HG03103 (cell line): ENCODE data around the gene PNPLA1.

Experiments
- ATAC-seq: cut with Tn5 transposase; IDR thresholded peaks from one replicate; pipeline ENCODE4 v1.9.1; 2021; ENCODE audit warnings: low read depth; ENCODE audit not compliant: unreplicated experiment

The PNPLA1 gene

DNA sequence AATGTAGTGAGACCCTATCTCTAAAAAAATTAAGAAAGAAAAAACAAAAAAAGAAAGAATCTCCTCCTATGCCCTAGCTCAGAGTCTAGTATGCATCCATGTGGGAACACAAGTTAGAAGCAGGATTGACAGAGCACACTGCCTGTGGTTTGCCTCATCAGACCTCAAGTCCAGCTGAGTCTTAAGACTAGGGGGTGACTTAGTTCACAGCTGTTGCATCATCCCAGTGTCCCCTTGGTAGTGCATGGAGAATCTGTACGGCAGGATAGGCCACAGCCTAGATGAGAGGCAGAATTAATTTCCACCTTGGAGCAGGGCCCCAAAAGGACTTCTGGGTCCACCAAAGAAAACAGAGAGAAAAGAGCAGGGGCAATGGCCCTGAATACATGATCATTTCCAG, 13.7 kb downstream of the PNPLA1 start:
- no peak for ATAC-seq

DNA sequence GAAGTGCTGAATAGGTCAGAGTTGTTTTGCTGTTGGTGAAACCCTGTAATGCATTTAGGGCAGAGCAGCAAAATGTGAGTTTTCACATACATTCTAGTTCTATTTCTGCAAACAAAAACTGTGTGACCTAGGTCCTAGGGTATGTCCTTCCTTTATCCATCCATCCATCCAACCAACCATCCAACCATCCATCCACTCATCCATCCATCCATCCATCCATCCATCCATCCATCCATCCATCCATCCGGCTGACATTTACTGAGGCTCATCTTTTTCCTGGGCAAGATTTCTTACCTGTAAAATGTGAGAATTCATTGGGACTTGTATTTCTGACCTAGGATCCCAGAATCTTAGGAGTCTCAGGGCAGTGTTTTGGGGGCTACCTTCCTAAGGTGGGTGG, 14.5 kb downstream of the PNPLA1 start:
- no peak for ATAC-seq

DNA sequence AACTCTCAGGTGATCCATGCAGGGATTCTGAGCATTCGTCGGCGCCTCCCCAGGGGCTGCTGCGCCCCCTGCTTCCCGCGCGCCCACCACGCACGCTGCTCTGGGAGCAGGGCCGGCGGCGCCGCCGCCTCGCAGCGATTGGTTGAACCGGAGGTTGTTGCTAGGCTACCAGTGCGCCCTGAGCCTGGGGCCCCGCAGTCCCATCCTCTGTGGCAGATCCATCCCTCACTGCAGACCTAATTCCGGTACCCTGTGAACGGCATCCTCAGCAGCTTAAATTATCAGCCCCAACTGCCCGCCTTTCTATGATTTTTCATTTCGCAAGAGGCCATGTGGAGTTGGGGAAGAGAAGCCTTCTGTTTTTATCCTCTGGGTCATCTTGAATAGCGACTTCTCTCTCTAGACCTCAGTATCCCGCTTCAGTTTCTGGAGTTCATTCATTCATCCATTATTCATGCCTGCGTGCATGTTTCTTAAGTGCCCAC, 15.4 kb downstream of the PNPLA1 start:
- ATAC-seq = no peak

DNA sequence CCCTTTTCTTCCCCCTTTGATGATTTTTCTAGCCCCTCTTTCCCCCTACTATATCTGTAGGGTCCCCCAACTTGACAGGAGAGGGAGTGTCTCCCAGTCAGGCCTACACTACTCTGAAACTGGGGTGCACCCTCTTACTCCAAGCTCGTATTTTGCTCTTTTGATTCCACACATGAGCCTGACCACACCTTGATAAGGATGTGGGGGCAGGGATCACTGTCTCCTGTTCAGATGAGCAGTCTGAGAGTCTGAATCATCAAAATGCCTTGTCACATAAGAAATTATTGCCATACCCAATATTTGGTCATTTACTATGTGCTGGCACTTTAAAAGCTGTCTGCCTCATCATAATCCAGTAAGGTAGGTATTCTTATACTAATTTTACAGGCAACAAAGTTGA, 15.9 kb downstream of the PNPLA1 start:
- no peak for ATAC-seq

- ATAC-seq = no peak
Measured at GRCh38 chr6:36286858-36287257, 17.0 kb downstream of the PNPLA1 start.

GRCh38 chr6:36289281-36289878, 19.5 kb downstream of the PNPLA1 start:
- no peak for ATAC-seq

- no peak for ATAC-seq
Measured at GRCh38 chr6:36290668-36291620, 21.1 kb downstream of the PNPLA1 start.

DNA sequence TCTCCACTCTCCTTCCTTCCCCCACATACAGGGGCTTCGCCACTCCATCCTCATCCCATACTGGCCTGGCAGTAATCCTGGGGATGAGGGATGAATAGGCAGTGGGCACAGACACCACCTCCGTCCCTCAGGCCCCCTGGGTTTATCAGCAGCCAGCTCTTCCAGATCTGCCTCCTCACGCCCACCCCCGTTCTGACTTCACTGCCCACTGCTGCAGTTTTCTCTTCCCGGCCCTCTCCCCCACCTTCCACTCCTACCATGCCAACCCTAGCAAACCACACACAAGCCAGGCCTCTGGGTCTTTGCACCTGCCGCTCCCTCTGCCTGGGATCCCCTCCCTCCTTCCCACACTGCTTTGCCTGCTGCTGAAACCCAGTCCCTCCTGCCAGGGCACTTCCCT, 22.3 kb downstream of the PNPLA1 start:
- ATAC-seq = no peak

DNA sequence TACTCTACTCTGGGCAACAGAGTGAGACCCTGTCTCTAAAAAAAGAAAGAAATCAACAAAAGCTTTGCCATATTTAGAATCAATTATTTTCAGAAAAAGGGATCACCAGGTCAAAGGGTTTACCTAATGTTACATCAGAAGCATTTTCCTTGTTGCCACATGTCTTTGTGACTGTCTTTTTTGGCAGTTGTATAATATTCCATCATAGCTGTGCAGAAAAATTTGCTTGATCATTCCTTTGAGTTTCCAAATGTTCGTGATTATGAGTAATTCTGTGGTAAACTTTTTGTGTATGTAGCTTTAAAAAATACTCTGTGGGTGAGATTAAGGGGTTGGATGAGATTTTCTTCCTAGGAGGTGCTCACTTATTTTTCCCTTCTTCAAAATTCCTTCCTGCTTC, 26.4 kb downstream of the PNPLA1 start:
- no peak for ATAC-seq

DNA sequence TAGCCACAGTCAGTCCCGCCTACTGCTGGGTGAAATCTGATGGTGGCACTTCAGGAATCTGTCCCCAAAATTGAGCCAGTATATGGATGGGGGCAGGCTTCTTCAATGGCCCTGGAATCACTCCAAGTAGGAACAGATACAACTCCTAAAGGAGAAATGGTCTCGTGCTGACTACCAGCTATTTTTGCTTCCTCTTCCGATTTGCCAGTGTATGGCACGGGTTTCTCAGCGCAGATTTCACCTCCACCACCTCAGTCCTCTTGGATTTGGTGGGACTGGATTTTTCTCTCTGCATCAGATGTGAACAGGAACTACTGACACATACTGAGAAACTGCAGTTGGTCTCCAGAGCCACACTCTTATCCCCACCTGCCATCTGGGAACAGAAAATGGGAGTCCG, 27.2 kb downstream of the PNPLA1 start:
- no peak for ATAC-seq

GRCh38 chr6:36297511-36297910, 27.7 kb downstream of the PNPLA1 start:
- no peak for ATAC-seq

DNA sequence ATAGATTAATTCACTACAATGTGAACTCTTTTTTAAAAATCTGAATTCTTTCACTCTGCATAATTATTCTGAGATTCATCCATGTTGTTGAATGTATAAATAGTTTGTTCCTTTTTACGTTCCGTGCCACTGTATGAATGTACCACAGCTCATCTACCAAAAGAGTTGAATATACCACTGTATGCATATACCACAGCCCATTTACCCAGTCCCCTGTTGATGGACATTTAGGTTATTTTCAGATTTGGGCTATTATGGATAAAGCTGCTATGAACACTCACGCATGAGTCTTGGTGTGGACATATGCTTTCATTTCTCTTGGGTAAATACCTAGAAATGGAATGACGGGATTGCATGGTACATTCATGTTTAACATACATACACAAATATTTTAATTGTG, 28.2 kb downstream of the PNPLA1 start:
- ATAC-seq = no peak

DNA sequence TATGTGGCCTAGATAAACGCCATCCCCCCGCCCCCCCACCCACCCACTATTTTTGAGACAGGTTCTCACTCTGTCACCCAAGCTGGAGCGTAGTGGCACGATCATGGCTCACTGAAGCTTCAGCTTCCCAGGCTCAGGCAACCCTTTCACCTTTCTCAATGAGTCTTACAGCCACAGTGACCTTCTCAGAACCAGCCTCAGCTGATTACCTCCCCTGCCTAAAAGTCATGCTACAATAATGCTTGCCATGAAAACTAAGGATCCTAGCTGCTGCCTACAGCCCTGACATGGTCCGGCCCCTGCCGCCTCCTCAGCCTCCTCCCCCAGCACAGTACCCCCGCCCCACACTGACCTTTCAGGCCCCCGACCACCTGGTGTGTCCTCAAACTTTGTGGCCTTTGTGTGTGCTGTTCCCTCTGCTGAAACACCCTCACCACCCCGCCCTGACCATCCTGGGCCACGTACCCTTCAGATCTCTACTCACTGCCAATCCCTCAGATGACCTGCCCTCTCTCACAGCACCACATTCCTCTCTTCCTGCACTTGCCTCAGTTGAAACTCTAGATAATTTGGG, 31.3 kb downstream of the PNPLA1 start:
- no peak for ATAC-seq

GRCh38 chr6:36301781-36302180, 31.9 kb downstream of the PNPLA1 start:
- ATAC-seq = no peak

DNA sequence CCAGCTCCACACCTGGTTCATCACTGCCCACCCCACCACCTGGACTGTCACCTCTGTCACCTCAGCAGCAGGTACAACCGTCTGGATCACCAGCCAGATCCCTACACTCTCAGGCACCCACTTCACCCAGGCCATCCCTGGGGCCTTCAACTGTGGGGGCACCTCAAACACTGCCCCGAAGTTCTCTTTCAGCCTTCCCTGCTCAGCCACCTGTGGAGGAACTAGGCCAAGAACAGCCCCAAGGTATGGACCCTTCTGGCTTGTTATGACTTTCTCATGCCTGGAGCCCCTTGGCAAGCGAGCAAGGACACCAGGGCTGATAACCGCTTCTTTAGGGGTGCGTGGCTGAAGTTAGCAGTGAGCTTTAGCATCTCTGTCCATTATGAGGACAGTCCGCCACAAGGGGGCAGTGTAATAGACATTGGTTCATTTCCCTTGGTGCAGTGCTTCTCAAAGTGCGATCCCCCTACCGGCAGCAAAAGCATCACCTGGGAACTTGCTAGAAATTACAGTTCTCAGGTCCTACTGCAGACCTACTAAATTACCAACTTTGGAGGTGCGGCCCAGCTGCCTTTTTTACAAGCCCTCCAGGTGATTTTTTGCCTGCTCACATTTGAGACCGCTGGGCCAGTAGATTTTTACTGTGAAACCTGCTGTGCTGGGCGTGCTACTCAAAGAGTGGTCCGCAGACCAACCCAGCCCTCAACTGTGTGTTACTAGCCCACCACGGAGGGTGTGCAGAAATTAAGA, 32.5 kb downstream of the PNPLA1 start:
- ATAC-seq = peak; percentile 56

DNA sequence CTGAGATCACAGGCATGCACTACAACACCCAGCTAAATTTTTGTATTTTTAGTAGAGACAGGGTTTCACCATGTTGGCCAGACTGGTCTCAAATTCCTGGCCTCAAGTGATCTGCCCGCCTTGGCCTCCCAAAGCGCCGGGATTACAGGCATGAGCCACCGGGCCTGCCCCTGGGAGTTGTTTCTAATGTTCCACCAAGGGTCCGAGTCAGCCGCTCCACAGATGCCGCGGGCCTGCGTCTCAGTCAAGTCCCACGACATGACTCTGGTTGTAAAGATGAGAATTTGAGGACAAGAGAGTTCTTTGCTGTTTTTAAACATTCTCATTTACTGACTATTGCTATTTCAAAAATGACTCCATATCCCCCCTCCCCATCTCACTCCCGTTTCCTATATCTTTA, 36.0 kb downstream of the PNPLA1 start:
- ATAC-seq = no peak

DNA sequence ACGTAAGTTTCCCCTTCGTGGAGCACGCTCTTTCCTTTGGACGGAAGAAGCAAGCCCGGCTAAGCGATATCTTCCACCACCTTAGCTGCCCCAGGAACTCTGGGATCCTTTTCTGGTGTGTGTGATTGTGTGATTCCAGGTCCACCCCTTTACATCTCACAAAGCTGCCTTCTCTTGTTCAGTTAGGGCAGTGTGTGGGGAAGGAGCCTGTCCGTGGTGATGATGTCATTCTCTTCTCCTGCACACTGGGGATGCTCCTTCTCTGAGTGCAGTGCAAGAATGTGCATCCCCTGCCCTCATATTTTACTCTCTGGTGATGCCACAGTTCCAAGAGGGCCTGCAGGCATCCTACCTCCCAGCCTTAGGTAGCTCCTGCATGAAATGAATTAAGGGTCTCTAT, 36.5 kb downstream of the PNPLA1 start:
- ATAC-seq = no peak

GRCh38 chr6:36308514-36308913, 38.7 kb downstream of the PNPLA1 start:
- no peak for ATAC-seq

DNA sequence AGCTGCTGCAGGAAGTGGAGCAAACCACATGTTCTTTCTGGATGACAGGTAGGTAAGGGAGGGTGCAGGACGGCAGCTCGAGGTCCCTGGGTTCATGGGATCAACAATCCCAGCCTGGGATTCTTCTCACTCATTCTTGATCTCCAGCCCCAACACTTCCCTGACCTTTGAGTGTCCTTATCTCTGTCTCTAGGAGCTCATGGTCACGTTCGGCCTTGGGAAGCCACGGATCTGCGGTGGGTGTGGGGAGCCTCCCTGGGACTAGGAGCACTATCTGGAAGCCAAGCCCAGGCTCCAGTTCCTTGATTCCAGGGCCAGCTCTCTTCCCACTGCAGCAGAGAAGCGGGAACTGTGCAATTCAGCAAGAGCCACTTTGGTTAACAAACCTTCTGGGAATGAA, 39.3 kb downstream of the PNPLA1 start:
- ATAC-seq = no peak

GRCh38 chr6:36309900-36310299, 40.0 kb downstream of the PNPLA1 start:
- no peak for ATAC-seq
